Renal cortex interstitium (tissue), 15 donors: Measurements from ENCODE around the gene SPI1. TPM values are rescaled to one million over a fixed set of nuclear protein-coding genes. Genes with fewer than 3 reads are reported as not detected.
A peak's percentile ranks its signal among the peaks of the same experiment; 100 is the strongest.

Experiments used
- DNase-seq, 11 donors: peaks; one replicate each; pipeline ENCODE4 v3.0.0-alpha.2; 2013; ENCODE audit warnings: low read depth in 9 of 11, low spot score in 4 of 11; ENCODE audit errors: extremely low read depth in 1 of 11
- long read RNA-seq, 16 experiments: transcript quantifications; one replicate each; lab custom pipeline, GENCODE V29; 2026
- polyA plus RNA-seq, 3 donors: library from polyadenylated mRNA; unstranded; fragments of 120-200 nt; gene quantifications; one replicate each; pipeline ENCODE4 v1.2.1, GENCODE V29; 2013; ENCODE audit not compliant: insufficient read length in 3 of 3

SPI1 gene
- polyA plus RNA-seq, result 1 to 10 TPM; 2.8 to 5.2 (median 4.9) TPM
- long read RNA-seq, donor 1, partial matches to known transcripts, result 0 of 3 reads
- long read RNA-seq, donor 1, other reads (novel, unspliced or antisense), result 0 of 3 reads
- long read RNA-seq, donor 2, partial matches to known transcripts, result 0 of 1 reads
- long read RNA-seq, donor 2, other reads (novel, unspliced or antisense), result 0 of 1 reads
- long read RNA-seq, donor 3, partial matches to known transcripts, result 0 of 3 reads
- long read RNA-seq, donor 3, other reads (novel, unspliced or antisense), result 0 of 3 reads
- long read RNA-seq, donor 4, result 0 reads
- long read RNA-seq, donor 5, result 0 reads
- long read RNA-seq, donor 6, partial matches to known transcripts, result 0 of 1 reads
- long read RNA-seq, donor 6, other reads (novel, unspliced or antisense), result 0 of 1 reads
- long read RNA-seq, donor 7, partial matches to known transcripts, result 0 of 3 reads
- long read RNA-seq, donor 7, other reads (novel, unspliced or antisense), result 0 of 3 reads
- long read RNA-seq, donor 8, partial matches to known transcripts, result 6 of 8 reads
- long read RNA-seq, donor 8, other reads (novel, unspliced or antisense), result 0 of 8 reads
- long read RNA-seq, donor 9, partial matches to known transcripts, result 0 of 2 reads
- long read RNA-seq, donor 9, other reads (novel, unspliced or antisense), result 0 of 2 reads
- long read RNA-seq, donor 10, partial matches to known transcripts, result 0 of 2 reads
- long read RNA-seq, donor 10, other reads (novel, unspliced or antisense), result 0 of 2 reads
- long read RNA-seq, donor 11, partial matches to known transcripts, result 0 of 2 reads
- long read RNA-seq, donor 11, other reads (novel, unspliced or antisense), result 0 of 2 reads
- long read RNA-seq, donor 12, partial matches to known transcripts, result 0 of 1 reads
- long read RNA-seq, donor 12, other reads (novel, unspliced or antisense), result 0 of 1 reads
- long read RNA-seq, donor 13, result 0 reads
- long read RNA-seq, donor 14, result 0 reads
- long read RNA-seq, donor 15, result 0 reads
- long read RNA-seq, donor 16, partial matches to known transcripts, result 0 of 3 reads
- long read RNA-seq, donor 16, other reads (novel, unspliced or antisense), result 0 of 3 reads

GRCh38 chr11:47378010-47378835 lies at the start of gene SPI1:
SPI1 (minus strand) TSS chr11:47378547; CDS start chr11:47378353, 194 bp downstream.
- DNase-seq, result no peak

GRCh38 chr11:47426062-47426956 lies 48.0 kb upstream of the SPI1 start, which contains the start of gene PSMC3:
PSMC3 (minus strand) TSS chr11:47426439; CDS start chr11:47426279, 160 bp downstream.
- peak; percentile 88 to 98 (median 96) for DNase-seq

GRCh38 chr11:47425611-47426010 lies 47.3 kb upstream of the SPI1 start:
- DNase-seq, result no peak

- DNase-seq, result no peak
Observed at GRCh38 chr11:47418454-47419259, 40.3 kb upstream of the SPI1 start.

GRCh38 chr11:47417712-47418111 lies 39.4 kb upstream of the SPI1 start:
- no peak for DNase-seq

GRCh38 chr11:47415949-47416472 lies 37.7 kb upstream of the SPI1 start:
- DNase-seq, result no peak

- no peak for DNase-seq
Observed at GRCh38 chr11:47415091-47415854, 36.9 kb upstream of the SPI1 start.

GRCh38 chr11:47414685-47415070 lies 36.3 kb upstream of the SPI1 start:
- no peak for DNase-seq

GRCh38 chr11:47413908-47414684 lies 35.7 kb upstream of the SPI1 start:
- DNase-seq, result no peak

GRCh38 chr11:47413351-47413750 lies 35.0 kb upstream of the SPI1 start:
- DNase-seq, result no peak

GRCh38 chr11:47411884-47412746 lies 33.8 kb upstream of the SPI1 start:
- DNase-seq, result no peak

- no peak for DNase-seq
Observed at GRCh38 chr11:47410370-47411264, 32.3 kb upstream of the SPI1 start.
